CD14-positive monocyte (primary cell): ENCODE data around the gene CBLN1. TPM values are rescaled to one million over a fixed set of nuclear protein-coding genes. Genes with fewer than 3 reads are reported as not detected.

Experiments used
- DNase-seq, 3 donors: peaks; one replicate each; pipeline ENCODE4 v3.0.0-alpha.2; 2011 to 2022
- H2AFZ ChIP-seq: 2 replicates; pipeline ENCODE4 v1.6.0; 2012; ENCODE audit warnings: mild to moderate bottlenecking, low read depth, low read length, inconsistent platforms; ENCODE audit not compliant: insufficient read depth, poor library complexity, severe bottlenecking
- H3K27ac ChIP-seq, 2 donors: 1 replicate in 1 of 2; 2 replicates in 1 of 2; pipeline ENCODE4 v1.5.1; 2012 to 2013; ENCODE audit warnings: low read length in 2 of 2, control low read depth in 1 of 2, inconsistent platforms in 1 of 2, low read depth in 1 of 2, mild to moderate bottlenecking in 1 of 2
- H3K27me3 ChIP-seq, 2 donors: one replicate each; pipeline versions ENCODE4 v1.6.0 to v1.6.1; 2011 to 2013; ENCODE audit warnings: low read length in 2 of 2; ENCODE audit not compliant: control insufficient read depth in 2 of 2, insufficient read depth in 2 of 2
- H3K36me3 ChIP-seq, 2 donors: replicated peaks in 1 of 2; 1 replicate in 1 of 2; 2 replicates in 1 of 2; pipeline versions ENCODE4 v1.5.1 to v1.6.1; 2012 to 2013; ENCODE audit warnings: low read length in 2 of 2, control low read depth in 1 of 2, inconsistent platforms in 1 of 2, mild to moderate bottlenecking in 1 of 2; ENCODE audit not compliant: insufficient read depth in 2 of 2, control insufficient read depth in 1 of 2
- H3K4me1 ChIP-seq, 2 donors: 1 replicate in 1 of 2; 2 replicates in 1 of 2; pipeline versions ENCODE4 v1.5.1 to v1.6.1; 2012 to 2013; ENCODE audit warnings: low read length in 2 of 2, control low read depth in 1 of 2, inconsistent platforms in 1 of 2, mild to moderate bottlenecking in 1 of 2, moderate library complexity in 1 of 2; ENCODE audit not compliant: insufficient read depth in 2 of 2, control insufficient read depth in 1 of 2
- H3K4me2 ChIP-seq: replicated peaks from 2 replicates; pipeline ENCODE3; 2012; ENCODE audit warnings: low read length, moderate library complexity, mild to moderate bottlenecking; ENCODE audit not compliant: poor library complexity, severe bottlenecking; ENCODE audit errors: extremely low read depth
- H3K4me3 ChIP-seq, 3 experiments: fragments of 200-600 bp in 1 of 3; sonication (generic) in 1 of 3; replicated peaks in 1 of 3; 1 replicate in 2 of 3; 2 replicates in 1 of 3; pipeline ENCODE4 v1.5.1; 2011 to 2013; ENCODE audit warnings: low read length in 3 of 3, mild to moderate bottlenecking in 3 of 3, control low read depth in 2 of 3, low read depth in 2 of 3, inconsistent platforms in 1 of 3, moderate library complexity in 1 of 3
- H3K79me2 ChIP-seq: 2 replicates; pipeline ENCODE4 v1.6.0; 2012; ENCODE audit warnings: mild to moderate bottlenecking, control low read depth, inconsistent platforms, low read length, moderate library complexity; ENCODE audit not compliant: insufficient read depth
- H3K9ac ChIP-seq: 2 replicates; pipeline ENCODE4 v1.6.0; 2017; ENCODE audit warnings: low read length, mild to moderate bottlenecking; ENCODE audit not compliant: insufficient read depth, poor library complexity, severe bottlenecking
- H3K9me3 ChIP-seq, 2 donors: replicated peaks in 1 of 2; 1 replicate in 1 of 2; 2 replicates in 1 of 2; pipeline versions ENCODE4 v1.5.1 to v1.6.1; 2012 to 2013; ENCODE audit warnings: low read length in 2 of 2, control low read depth in 1 of 2; ENCODE audit not compliant: control insufficient read depth in 1 of 2, insufficient read depth in 1 of 2
- H4K20me1 ChIP-seq: 2 replicates; pipeline ENCODE4 v1.6.0; 2012; ENCODE audit warnings: mild to moderate bottlenecking, low read length, control low read depth, moderate library complexity; ENCODE audit not compliant: insufficient read depth
- H3K27ac Mint-ChIP-seq, 7 donors: one replicate each; pipeline ENCODE4 v1.8.0; 2020; ENCODE audit warnings: mild to moderate bottlenecking in 7 of 7, mixed read lengths in 7 of 7, moderate library complexity in 6 of 7, inconsistent platforms in 2 of 7
- H3K27me3 Mint-ChIP-seq, 3 donors: one replicate each; pipeline ENCODE4 v1.8.0; 2021 to 2022; ENCODE audit warnings: low read depth in 3 of 3, mild to moderate bottlenecking in 3 of 3, mixed read lengths in 3 of 3, moderate library complexity in 3 of 3, inconsistent platforms in 1 of 3
- H3K36me3 Mint-ChIP-seq, 2 donors: one replicate each; pipeline ENCODE4 v1.8.0; 2020; ENCODE audit warnings: mixed read lengths in 2 of 2, inconsistent platforms in 1 of 2, mild to moderate bottlenecking in 1 of 2
- H3K4me1 Mint-ChIP-seq: one replicate; pipeline ENCODE4 v1.8.0; 2020; ENCODE audit warnings: mild to moderate bottlenecking, mixed read lengths
- H3K4me3 Mint-ChIP-seq, 2 donors: one replicate each; pipeline ENCODE4 v1.8.0; 2020; ENCODE audit warnings: mild to moderate bottlenecking in 2 of 2, mixed read lengths in 2 of 2, moderate library complexity in 1 of 2
- H3K9me3 Mint-ChIP-seq, 7 donors: one replicate each; pipeline ENCODE4 v1.8.0; 2020 to 2022; ENCODE audit warnings: mixed read lengths in 7 of 7, mild to moderate bottlenecking in 6 of 7, moderate library complexity in 6 of 7, inconsistent platforms in 2 of 7
- whole genome bisulfite sequencing: methylation state at CpG from one replicate; pipeline ENCODE4 v1.1.5; 2013; ENCODE audit warnings: missing lambda C conversion rate; ENCODE audit not compliant: insufficient coverage; 5-methylcytosine and 5-hydroxymethylcytosine counted together
- intact Hi-C, 2 donors: fragments of 100-400 bp; cut with micrococcal nuclease; formaldehyde crosslinking; loops; one replicate each; pipeline versions ENCODE4 v1.15.0 to v1.15.1; 2023
- polyA plus RNA-seq, 3 donors: library from polyadenylated mRNA; depleted of rRNA in 1 of 3; unstranded in 2 of 3; stranded (reverse) in 1 of 3; fragments of 300-500 nt in 2 of 3; fragments of >200 nt in 1 of 3; fragmentation: Illumina TruSeq in 2 of 3; gene quantifications; 1 replicate in 2 of 3; 2 replicates in 1 of 3; pipeline ENCODE4 v1.2.3, GENCODE V29; 2012 to 2021
- TF ChIP-seq, protein P1 (sequence below): fragments of 200-600 bp; IDR thresholded peaks from one replicate; pipeline ENCODE4 v1.8.0; 2022; ENCODE audit warnings: antibody characterized with exemption, mild to moderate bottlenecking

The CBLN1 gene
- polyA plus RNA-seq, 3 donors = not detected

DNA sequence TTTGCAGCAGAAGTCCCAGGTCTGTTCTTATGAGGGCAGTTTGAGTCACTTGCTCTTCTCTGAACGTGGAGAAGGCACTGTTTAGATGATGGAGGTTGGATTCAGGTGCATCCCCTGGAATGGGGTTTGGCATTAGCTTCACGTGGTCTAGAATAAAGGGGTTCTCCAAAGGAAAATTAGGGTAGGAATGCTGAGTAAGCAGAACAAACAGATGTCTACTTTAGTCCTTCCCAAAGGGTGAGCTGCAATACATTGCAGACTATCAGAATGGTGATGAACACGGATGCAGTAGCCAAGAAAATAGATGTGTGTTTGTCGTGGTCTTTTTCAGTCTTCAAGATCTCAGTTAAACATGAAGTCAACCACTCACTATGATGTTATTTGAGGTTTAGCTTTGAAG lies 3.3 kb upstream of the CBLN1 start:
- Mint-ChIP-seq H3K27me3 (peaks cover 51 to 69% (median 59%) of the 10 kb centered on the region in 3 donors), H3K9me3 (peaks cover 4 to 28% (median 10%) of the 10 kb centered on the region in 7 donors)

DNA sequence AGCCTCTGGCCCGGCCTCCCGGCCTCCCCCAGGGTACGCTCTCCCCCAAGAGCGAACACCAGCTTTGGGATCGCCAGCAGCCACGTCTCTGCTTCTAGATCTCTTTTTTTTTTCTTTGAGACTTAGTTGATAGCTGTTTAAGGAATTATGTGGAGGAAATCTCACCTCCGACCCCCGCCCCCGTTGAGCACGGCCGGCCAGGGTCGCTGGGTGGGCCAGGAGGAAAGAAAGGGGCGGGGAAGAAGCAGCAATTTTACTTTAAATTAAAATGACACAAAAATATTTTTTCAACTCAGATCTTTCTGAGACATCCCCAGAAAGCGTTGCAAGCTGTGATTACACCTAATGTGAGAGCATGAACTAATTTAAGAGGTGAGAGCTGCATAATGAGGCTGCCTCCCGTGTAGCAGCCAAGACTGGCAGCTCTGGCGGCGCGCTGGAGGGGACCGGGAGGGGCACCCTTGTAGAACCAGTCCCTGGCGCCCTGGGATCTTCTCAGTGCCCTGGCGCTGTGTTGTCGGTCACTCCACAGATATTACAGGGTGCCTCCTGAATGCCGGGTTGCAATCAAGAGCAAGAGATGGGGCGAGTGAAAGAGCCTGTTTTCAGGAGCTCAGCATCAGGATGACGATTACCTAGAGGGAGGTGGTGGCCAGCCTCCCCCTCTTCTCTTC lies 1.9 kb upstream of the CBLN1 start:
- intact Hi-C loops = no loop called here

More for the DNA sequence above, 3.3 kb upstream of the CBLN1 start:
- intact Hi-C loops = no loop called here
- 50% methylated on average over 2 of the region's 4 CpGs for WGBS
- no peaks in the 10 kb centered on the region for H3K79me2 ChIP-seq
- H2AFZ ChIP-seq = no peak overlapping the region
- no peak overlapping the region for H3K9ac ChIP-seq
- H3K36me3 ChIP-seq = no peaks in the 10 kb centered on the region
- no peak overlapping the region for H3K4me2 ChIP-seq
- Mint-ChIP-seq H3K27ac (no peak overlapping the region), H3K4me3 (peak overlapping the region in 1 of 2 donors; percentile 58), H3K36me3 (peaks cover 0 to 5% of the 10 kb centered on the region in 2 donors), H3K4me1 (peaks cover 9% of the 10 kb centered on the region)
- TF ChIP-seq, protein P1, sequence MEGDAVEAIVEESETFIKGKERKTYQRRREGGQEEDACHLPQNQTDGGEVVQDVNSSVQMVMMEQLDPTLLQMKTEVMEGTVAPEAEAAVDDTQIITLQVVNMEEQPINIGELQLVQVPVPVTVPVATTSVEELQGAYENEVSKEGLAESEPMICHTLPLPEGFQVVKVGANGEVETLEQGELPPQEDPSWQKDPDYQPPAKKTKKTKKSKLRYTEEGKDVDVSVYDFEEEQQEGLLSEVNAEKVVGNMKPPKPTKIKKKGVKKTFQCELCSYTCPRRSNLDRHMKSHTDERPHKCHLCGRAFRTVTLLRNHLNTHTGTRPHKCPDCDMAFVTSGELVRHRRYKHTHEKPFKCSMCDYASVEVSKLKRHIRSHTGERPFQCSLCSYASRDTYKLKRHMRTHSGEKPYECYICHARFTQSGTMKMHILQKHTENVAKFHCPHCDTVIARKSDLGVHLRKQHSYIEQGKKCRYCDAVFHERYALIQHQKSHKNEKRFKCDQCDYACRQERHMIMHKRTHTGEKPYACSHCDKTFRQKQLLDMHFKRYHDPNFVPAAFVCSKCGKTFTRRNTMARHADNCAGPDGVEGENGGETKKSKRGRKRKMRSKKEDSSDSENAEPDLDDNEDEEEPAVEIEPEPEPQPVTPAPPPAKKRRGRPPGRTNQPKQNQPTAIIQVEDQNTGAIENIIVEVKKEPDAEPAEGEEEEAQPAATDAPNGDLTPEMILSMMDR = no peak
- no peak overlapping the region for H3K4me3 ChIP-seq
- peaks cover 59 to 74% of the 10 kb centered on the region in 2 donors for H3K27me3 ChIP-seq
- H4K20me1 ChIP-seq = no peaks in the 10 kb centered on the region
- H3K27ac ChIP-seq = no peak overlapping the region
- H3K9me3 ChIP-seq = peaks cover 0 to 23% of the 10 kb centered on the region in 2 donors
- no peak for DNase-seq
- H3K4me1 ChIP-seq = peaks cover 3 to 10% of the 10 kb centered on the region in 2 donors

More for the DNA sequence above, 1.9 kb upstream of the CBLN1 start:
- Histone ChIP-seq H3K27me3 (peaks cover 70 to 82% of the 10 kb centered on the region in 2 donors), H3K27ac (no peak overlapping the region), H3K9me3 (peaks cover 0 to 31% of the 10 kb centered on the region in 2 donors), H3K4me3 (no peak overlapping the region), H3K4me1 (peaks cover 3 to 10% of the 10 kb centered on the region in 2 donors), H2AFZ (no peak overlapping the region), H3K9ac (no peak overlapping the region), H3K36me3 (no peaks in the 10 kb centered on the region), H4K20me1 (no peaks in the 10 kb centered on the region), H3K79me2 (no peaks in the 10 kb centered on the region), H3K4me2 (no peak overlapping the region)
- DNase-seq = no peak
- Mint-ChIP-seq H3K9me3 (peaks cover 4 to 28% (median 12%) of the 10 kb centered on the region in 7 donors), H3K4me1 (peaks cover 9% of the 10 kb centered on the region), H3K27me3 (peaks cover 65 to 83% (median 73%) of the 10 kb centered on the region in 3 donors), H3K36me3 (peaks cover 0 to 5% of the 10 kb centered on the region in 2 donors), H3K4me3 (peak overlapping the region in 1 of 2 donors; percentile 72), H3K27ac (no peak overlapping the region)
- WGBS = 5% methylated on average over 16 of the region's 25 CpGs
- TF ChIP-seq, protein P1 = no peak
